ENCODE data around the gene CNPY1. TPM values are rescaled to one million over a fixed set of nuclear protein-coding genes. Genes with fewer than 3 reads are reported as not detected.

The CNPY1 gene
- polyA plus RNA-seq, 1 experiment, result not detected

DNA sequence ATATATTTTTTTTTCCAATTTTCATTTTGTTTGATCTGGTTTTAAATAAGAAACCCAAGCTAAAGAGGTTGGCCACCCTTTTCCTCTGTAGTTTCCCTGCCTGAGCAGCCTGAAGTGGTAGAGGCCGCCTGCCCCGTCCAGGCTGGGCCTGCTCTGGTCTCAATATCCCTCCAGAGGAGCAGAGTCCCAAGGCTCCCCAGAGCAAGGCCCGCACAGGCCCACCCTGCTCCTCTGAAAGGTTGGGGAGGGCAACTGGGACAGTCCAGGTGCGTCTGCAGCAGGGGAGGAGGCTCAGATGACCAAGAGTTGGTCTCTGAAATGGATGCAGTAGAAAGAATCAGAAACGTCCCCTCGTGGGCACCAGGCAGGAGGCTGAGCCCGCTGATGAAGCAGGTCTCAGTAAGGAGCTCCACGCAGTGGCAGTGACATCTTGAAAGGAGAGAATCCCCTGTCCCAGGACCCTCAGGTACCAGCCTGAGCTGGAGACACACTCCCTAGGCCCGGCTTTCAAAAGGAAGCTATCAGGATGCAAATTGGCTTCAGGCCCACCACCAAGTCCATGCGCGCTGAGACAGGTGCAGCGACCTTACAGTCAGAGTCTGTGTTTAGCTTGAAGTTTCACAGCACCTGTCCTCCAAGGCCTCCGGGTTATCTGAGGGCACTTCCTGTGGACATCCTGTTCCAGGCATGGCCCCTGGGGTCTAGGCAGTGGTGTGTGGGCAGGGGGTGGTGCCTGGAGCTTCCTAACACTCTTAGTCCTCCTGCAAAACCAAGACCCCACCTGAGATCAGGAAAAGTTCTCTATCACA is 50.7 kb downstream of the CNPY1 start:
- peaks cover 9% of the 10 kb centered on the region; the same call in 1 of the 2 replicates for H3K9me3 ChIP-seq (ENCODE audit: control insufficient read depth, insufficient read depth, low read length)
- POLR2A ChIA-PET, result no interaction called here
- H3K4me3 ChIP-seq (ENCODE audit: low read depth, low read length), result no peak overlapping the region
- no peak for DNase-seq (ENCODE audit: low read depth, low spot score)
- no peak overlapping the region for H3K27ac ChIP-seq (ENCODE audit: low read depth, low read length)
- H3K27me3 ChIP-seq (ENCODE audit: control insufficient read depth, insufficient read depth, low read length), result peaks cover 13% of the 10 kb centered on the region
- TF ChIP-seq, protein P1, sequence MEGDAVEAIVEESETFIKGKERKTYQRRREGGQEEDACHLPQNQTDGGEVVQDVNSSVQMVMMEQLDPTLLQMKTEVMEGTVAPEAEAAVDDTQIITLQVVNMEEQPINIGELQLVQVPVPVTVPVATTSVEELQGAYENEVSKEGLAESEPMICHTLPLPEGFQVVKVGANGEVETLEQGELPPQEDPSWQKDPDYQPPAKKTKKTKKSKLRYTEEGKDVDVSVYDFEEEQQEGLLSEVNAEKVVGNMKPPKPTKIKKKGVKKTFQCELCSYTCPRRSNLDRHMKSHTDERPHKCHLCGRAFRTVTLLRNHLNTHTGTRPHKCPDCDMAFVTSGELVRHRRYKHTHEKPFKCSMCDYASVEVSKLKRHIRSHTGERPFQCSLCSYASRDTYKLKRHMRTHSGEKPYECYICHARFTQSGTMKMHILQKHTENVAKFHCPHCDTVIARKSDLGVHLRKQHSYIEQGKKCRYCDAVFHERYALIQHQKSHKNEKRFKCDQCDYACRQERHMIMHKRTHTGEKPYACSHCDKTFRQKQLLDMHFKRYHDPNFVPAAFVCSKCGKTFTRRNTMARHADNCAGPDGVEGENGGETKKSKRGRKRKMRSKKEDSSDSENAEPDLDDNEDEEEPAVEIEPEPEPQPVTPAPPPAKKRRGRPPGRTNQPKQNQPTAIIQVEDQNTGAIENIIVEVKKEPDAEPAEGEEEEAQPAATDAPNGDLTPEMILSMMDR (IDR thresholded peaks at IDR 0.05; ENCODE audit: low read depth, low read length), result no peak
- CTCF ChIA-PET, result no interaction called here

DNA sequence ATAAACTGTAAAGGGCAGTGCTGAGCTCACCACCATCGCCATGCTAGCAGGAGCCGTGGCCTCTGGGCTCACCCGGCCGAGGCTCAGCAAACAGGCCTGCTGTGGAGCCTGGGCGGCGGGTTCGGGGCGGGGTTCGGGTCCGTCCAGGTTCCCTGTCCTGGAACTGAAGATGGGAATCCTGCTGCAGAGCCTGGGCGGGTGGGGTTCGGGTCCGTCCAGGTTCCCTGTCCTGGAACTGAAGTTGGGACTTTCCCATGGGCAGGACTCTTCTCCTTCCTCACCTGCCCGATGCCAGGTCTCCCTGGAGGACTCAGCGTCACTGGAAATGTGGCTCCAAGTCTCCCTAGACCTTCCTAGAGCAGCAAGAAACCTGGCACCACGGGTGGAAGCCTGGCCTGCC is 51.8 kb downstream of the CNPY1 start:
- Histone ChIP-seq H3K4me3 (ENCODE audit: low read depth, low read length) (no peak overlapping the region), H3K27me3 (ENCODE audit: control insufficient read depth, insufficient read depth, low read length) (peaks cover 13% of the 10 kb centered on the region), H3K27ac (ENCODE audit: low read depth, low read length) (no peak overlapping the region), H3K9me3 (ENCODE audit: control insufficient read depth, insufficient read depth, low read length) (peaks cover 9% of the 10 kb centered on the region; the same call in 1 of the 2 replicates)
- TF ChIP-seq, protein P1 (IDR thresholded peaks at IDR 0.05; ENCODE audit: low read depth, low read length), result no peak
- CTCF ChIA-PET, result no interaction called here
- POLR2A ChIA-PET, result no interaction called here
- DNase-seq (ENCODE audit: low read depth, low spot score), result no peak

DNA sequence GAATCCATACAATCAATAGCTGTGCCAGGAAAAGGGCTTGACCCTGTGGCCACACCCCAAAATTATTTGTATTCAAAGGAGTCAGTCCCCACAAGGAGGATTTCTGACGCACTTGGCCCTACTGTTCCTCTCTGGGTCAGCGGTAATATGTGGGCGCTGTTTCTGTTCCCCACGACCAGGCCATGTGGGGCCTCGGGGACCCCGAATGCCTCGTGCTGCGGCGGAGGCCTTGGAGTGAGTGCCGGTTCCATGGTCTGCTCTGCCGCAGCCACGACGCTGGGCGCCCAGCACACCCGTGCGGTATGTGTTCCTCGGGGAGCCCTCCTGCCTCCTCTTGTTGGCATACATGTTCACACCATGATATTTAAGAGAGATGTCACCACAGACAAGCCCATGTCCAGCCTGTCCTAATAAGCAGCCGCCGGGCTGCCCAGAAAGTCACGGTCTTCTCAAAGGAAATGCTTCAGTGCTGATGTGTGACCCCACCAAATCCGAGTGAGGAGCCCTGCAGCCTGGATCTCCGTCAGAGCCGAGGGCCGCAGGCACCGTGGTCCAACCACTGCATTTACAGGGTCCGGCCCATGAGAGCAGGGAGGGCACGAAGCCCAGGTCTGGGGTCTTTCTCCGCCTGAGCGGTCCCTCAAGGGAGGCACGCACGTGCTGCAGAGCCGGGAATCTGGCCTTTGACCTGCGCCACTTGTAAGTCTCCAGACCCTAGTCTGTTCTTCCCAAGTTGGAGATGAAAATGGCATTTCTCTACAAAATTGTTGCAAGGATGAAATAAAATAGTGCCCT is 52.4 kb downstream of the CNPY1 start:
- no peak for DNase-seq (ENCODE audit: low read depth, low spot score)
- no peak overlapping the region for H3K4me3 ChIP-seq (ENCODE audit: low read depth, low read length)
- H3K27me3 ChIP-seq (ENCODE audit: control insufficient read depth, insufficient read depth, low read length), result peaks cover 13% of the 10 kb centered on the region
- H3K27ac ChIP-seq (ENCODE audit: low read depth, low read length), result no peak overlapping the region
- ChIA-PET CTCF (no interaction called here), POLR2A (no interaction called here)
- H3K9me3 ChIP-seq (ENCODE audit: control insufficient read depth, insufficient read depth, low read length), result peaks cover 9% of the 10 kb centered on the region; the same call in 1 of the 2 replicates
- TF ChIP-seq, protein P1 (IDR thresholded peaks at IDR 0.05; ENCODE audit: low read depth, low read length), result no peak

DNA sequence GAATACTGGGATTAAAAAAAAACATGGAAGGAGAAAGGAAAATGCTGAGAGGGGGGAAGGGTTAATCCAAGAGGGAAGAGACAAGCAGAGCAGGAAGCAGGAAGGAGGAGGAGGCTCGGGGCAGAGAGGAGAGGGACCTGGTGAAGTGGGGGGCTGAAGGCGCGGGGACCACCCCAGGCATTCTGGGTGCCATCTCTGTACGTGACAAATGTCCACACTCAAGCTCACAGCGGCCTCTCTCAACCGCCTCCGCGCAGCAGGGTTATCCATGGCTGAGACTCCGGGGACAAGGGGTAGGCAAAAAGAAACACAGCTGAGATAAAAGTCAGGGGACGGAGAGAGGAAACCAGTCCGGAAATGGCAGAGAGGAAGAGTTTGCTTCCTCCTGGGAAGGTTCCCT is 54.5 kb downstream of the CNPY1 start:
- CTCF ChIA-PET, result interaction anchor here (1.1 kb wide), 1 partner anchor 564 kb away, joined by 3 read pairs; no protein-coding TSS in a partner anchor
- POLR2A ChIA-PET, result no interaction called here

More for the DNA sequence above, 54.5 kb downstream of the CNPY1 start:
- peaks cover 13% of the 10 kb centered on the region for H3K27me3 ChIP-seq (ENCODE audit: control insufficient read depth, insufficient read depth, low read length)
- peaks cover 9% of the 10 kb centered on the region; the same call in 1 of the 2 replicates for H3K9me3 ChIP-seq (ENCODE audit: control insufficient read depth, insufficient read depth, low read length)
- H3K27ac ChIP-seq (ENCODE audit: low read depth, low read length), result no peak overlapping the region
- H3K4me3 ChIP-seq (ENCODE audit: low read depth, low read length), result no peak overlapping the region
- no peak for DNase-seq (ENCODE audit: low read depth, low spot score)
- TF ChIP-seq, protein P1 (IDR thresholded peaks at IDR 0.05; ENCODE audit: low read depth, low read length), result no peak

All from AG04450 (cell line).